ENCODE results near the gene ZNF548.
"Not testable (repeated sequence)": the region's sequence is repeated elsewhere in the genome, so short reads cannot be mapped to it uniquely, and the experiment has no call there.

DNA sequence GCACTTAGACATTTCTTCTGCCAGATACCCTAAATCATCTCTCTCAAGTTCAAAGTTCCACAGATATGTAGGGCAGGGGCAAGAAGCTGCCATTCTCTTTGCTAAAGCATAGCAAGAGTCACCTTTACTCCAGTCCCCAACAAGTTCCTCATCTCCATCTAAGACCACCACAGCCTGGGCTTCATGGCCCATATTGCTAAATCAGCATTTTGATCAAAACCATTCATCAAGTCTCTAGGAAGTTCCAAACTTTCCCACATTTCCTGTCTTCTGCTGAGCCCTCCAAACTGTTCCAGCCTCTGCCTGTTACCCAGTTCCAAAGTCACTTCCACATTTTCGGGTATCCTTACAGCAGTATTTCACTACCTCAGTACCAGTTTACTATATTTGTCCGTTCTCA, 15.0 kb upstream of the ZNF548 start:
- TF ChIP-seq, protein P1, sequence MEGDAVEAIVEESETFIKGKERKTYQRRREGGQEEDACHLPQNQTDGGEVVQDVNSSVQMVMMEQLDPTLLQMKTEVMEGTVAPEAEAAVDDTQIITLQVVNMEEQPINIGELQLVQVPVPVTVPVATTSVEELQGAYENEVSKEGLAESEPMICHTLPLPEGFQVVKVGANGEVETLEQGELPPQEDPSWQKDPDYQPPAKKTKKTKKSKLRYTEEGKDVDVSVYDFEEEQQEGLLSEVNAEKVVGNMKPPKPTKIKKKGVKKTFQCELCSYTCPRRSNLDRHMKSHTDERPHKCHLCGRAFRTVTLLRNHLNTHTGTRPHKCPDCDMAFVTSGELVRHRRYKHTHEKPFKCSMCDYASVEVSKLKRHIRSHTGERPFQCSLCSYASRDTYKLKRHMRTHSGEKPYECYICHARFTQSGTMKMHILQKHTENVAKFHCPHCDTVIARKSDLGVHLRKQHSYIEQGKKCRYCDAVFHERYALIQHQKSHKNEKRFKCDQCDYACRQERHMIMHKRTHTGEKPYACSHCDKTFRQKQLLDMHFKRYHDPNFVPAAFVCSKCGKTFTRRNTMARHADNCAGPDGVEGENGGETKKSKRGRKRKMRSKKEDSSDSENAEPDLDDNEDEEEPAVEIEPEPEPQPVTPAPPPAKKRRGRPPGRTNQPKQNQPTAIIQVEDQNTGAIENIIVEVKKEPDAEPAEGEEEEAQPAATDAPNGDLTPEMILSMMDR (conservative IDR thresholded peaks at IDR 0.05; ENCODE audit: low read depth in 2 of 2): not testable (repeated sequence)
- TF ChIP-seq POLR2AphosphoS5 (IDR thresholded peaks at IDR 0.05; ENCODE audit: low read depth); EZH2 (IDR thresholded peaks at IDR 0.05; ENCODE audit: low read depth, unreplicated experiment); ZNF114 (CRISPR knock-in tag; IDR thresholded peaks at IDR 0.05); CREB1 (CRISPR knock-in tag; IDR thresholded peaks at IDR 0.05; ENCODE audit: low read depth); EZH2phosphoT487 (IDR thresholded peaks at IDR 0.05; ENCODE audit: unreplicated experiment); NANOG (IDR thresholded peaks at IDR 0.05; ENCODE audit: borderline replicate concordance); JUNB (IDR thresholded peaks at IDR 0.05; ENCODE audit: unreplicated experiment): not testable (repeated sequence)
- TF ChIP-seq, protein P2, sequence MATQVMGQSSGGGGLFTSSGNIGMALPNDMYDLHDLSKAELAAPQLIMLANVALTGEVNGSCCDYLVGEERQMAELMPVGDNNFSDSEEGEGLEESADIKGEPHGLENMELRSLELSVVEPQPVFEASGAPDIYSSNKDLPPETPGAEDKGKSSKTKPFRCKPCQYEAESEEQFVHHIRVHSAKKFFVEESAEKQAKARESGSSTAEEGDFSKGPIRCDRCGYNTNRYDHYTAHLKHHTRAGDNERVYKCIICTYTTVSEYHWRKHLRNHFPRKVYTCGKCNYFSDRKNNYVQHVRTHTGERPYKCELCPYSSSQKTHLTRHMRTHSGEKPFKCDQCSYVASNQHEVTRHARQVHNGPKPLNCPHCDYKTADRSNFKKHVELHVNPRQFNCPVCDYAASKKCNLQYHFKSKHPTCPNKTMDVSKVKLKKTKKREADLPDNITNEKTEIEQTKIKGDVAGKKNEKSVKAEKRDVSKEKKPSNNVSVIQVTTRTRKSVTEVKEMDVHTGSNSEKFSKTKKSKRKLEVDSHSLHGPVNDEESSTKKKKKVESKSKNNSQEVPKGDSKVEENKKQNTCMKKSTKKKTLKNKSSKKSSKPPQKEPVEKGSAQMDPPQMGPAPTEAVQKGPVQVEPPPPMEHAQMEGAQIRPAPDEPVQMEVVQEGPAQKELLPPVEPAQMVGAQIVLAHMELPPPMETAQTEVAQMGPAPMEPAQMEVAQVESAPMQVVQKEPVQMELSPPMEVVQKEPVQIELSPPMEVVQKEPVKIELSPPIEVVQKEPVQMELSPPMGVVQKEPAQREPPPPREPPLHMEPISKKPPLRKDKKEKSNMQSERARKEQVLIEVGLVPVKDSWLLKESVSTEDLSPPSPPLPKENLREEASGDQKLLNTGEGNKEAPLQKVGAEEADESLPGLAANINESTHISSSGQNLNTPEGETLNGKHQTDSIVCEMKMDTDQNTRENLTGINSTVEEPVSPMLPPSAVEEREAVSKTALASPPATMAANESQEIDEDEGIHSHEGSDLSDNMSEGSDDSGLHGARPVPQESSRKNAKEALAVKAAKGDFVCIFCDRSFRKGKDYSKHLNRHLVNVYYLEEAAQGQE (IDR thresholded peaks at IDR 0.05; ENCODE audit: unreplicated experiment): not testable (repeated sequence)
- TF ChIP-seq, protein P3, sequence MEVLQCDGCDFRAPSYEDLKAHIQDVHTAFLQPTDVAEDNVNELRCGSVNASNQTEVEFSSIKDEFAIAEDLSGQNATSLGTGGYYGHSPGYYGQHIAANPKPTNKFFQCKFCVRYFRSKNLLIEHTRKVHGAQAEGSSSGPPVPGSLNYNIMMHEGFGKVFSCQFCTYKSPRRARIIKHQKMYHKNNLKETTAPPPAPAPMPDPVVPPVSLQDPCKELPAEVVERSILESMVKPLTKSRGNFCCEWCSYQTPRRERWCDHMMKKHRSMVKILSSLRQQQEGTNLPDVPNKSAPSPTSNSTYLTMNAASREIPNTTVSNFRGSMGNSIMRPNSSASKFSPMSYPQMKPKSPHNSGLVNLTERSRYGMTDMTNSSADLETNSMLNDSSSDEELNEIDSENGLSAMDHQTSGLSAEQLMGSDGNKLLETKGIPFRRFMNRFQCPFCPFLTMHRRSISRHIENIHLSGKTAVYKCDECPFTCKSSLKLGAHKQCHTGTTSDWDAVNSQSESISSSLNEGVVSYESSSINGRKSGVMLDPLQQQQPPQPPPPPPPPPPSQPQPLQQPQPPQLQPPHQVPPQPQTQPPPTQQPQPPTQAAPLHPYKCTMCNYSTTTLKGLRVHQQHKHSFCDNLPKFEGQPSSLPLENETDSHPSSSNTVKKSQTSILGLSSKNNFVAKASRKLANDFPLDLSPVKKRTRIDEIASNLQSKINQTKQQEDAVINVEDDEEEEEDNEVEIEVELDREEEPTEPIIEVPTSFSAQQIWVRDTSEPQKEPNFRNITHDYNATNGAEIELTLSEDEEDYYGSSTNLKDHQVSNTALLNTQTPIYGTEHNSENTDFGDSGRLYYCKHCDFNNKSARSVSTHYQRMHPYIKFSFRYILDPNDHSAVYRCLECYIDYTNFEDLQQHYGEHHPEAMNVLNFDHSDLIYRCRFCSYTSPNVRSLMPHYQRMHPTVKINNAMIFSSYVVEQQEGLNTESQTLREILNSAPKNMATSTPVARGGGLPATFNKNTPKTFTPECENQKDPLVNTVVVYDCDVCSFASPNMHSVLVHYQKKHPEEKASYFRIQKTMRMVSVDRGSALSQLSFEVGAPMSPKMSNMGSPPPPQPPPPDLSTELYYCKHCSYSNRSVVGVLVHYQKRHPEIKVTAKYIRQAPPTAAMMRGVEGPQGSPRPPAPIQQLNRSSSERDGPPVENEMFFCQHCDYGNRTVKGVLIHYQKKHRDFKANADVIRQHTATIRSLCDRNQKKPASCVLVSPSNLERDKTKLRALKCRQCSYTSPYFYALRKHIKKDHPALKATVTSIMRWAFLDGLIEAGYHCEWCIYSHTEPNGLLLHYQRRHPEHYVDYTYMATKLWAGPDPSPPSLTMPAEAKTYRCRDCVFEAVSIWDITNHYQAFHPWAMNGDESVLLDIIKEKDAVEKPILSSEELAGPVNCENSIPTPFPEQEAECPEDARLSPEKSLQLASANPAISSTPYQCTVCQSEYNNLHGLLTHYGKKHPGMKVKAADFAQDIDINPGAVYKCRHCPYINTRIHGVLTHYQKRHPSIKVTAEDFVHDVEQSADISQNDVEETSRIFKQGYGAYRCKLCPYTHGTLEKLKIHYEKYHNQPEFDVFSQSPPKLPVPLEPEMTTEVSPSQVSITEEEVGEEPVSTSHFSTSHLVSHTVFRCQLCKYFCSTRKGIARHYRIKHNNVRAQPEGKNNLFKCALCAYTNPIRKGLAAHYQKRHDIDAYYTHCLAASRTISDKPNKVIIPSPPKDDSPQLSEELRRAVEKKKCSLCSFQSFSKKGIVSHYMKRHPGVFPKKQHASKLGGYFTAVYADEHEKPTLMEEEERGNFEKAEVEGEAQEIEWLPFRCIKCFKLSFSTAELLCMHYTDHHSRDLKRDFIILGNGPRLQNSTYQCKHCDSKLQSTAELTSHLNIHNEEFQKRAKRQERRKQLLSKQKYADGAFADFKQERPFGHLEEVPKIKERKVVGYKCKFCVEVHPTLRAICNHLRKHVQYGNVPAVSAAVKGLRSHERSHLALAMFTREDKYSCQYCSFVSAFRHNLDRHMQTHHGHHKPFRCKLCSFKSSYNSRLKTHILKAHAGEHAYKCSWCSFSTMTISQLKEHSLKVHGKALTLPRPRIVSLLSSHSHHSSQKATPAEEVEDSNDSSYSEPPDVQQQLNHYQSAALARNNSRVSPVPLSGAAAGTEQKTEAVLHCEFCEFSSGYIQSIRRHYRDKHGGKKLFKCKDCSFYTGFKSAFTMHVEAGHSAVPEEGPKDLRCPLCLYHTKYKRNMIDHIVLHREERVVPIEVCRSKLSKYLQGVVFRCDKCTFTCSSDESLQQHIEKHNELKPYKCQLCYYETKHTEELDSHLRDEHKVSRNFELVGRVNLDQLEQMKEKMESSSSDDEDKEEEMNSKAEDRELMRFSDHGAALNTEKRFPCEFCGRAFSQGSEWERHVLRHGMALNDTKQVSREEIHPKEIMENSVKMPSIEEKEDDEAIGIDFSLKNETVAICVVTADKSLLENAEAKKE (CRISPR knock-in tag; IDR thresholded peaks at IDR 0.05): not testable (repeated sequence)

Measured in GM23338 (cell line).